NCI-H82 treated with DMSO at 0.1 percent for 48 hours (cell line): ENCODE data around the gene DPEP2NB.

Source experiments
- DNase-seq: peaks from one replicate; lab custom pipeline; 2025; ENCODE audit not compliant: unreplicated experiment; lab: John Stamatoyannopoulos, UW

DPEP2NB gene

GRCh38 chr16:67964477-67965131 lies 51.1 kb downstream of the DPEP2NB start:
- DNase-seq, result no peak

GRCh38 chr16:67963662-67964321 lies 51.9 kb downstream of the DPEP2NB start:
- DNase-seq, result no peak
